Measurements from ENCODE around the gene IMP4. TPM values are rescaled to one million over a fixed set of nuclear protein-coding genes. Genes with fewer than 3 reads are reported as not detected.

IMP4 gene
- total and polyA plus RNA-seq, 2 donors (not counting 3 experiments of a cell fraction or from before 2014, with no cell fraction given) = 74.0 to 149 TPM

- Histone ChIP-seq H3K36me3 (ENCODE audit: control insufficient read depth in 2 of 2, extremely low read depth in 1 of 2, insufficient read depth in 2 of 2, low read length in 2 of 2) (peaks cover 0 to 4% of the 10 kb centered on the region in 2 experiments), H2AFZ (ENCODE audit: low read depth, low read length) (peak overlapping the region; percentile 87), H4K20me1 (replicated peaks; ENCODE audit: control insufficient read depth, extremely low read depth, insufficient read depth, low read length) (no peaks in the 10 kb centered on the region), H3K9me3 (replicated peaks; ENCODE audit: control insufficient read depth, insufficient read depth, low read length) (no peaks in the 10 kb centered on the region), H3K79me2 (ENCODE audit: control insufficient read depth, insufficient read depth, low read length) (no peaks in the 10 kb centered on the region), H3K9me1 (replicated peaks; ENCODE audit: control insufficient read depth, extremely low read depth, insufficient read depth, low read length) (no peaks in the 10 kb centered on the region), H3K27me3 (ENCODE audit: control insufficient read depth in 2 of 2, insufficient read depth in 2 of 2, low read length in 2 of 2) (peaks cover 3 to 4% of the 10 kb centered on the region in 2 experiments), H3K4me2 (ENCODE audit: insufficient read depth, low read length) (peak overlapping the region; percentile 68), H3K27ac (ENCODE audit: insufficient read depth, low read depth, low read length) (no peak overlapping the region), H3K4me1 (ENCODE audit: control insufficient read depth, extremely low read depth, insufficient read depth, low read length) (peaks cover 8% of the 10 kb centered on the region), H3K9ac (replicated peaks; ENCODE audit: extremely low read depth, insufficient read depth, low read length) (no peak overlapping the region), H3K4me3 (replicated peaks in 1 of 3; ENCODE audit: insufficient read depth in 1 of 3, low read depth in 1 of 3, low read length in 3 of 3) (peak overlapping the region; percentile 4 to 35 (median 29))
- CTCF ChIA-PET = interaction anchor here (0.8 to 1.4 kb wide), 4 partner anchors 18 to 460 kb away, joined by 3 to 4 read pairs (median 4); partner anchors contain the start of genes PTPN18 and SMPD4
- BruUV-seq (replicated peaks) = no TSS peak
- intact Hi-C loops (cut with micrococcal nuclease) = loop anchor here (1.0 to 10.0 kb wide), 3 partner anchors 92 to 1602 kb away; partner anchors contain the start of gene SMPD4
- DNase-seq (ENCODE audit: low read depth, low spot score) (peak; percentile 91), FAIRE-seq (peak; percentile 89)
- POLR2A ChIA-PET = interaction anchor here (0.7 kb wide), 3 partner anchors 8 to 10 kb away, joined by 5 to 8 read pairs (median 8); no protein-coding TSS in a partner anchor
- TF ChIP-seq GATA2 (IDR thresholded peaks at IDR 0.05; ENCODE audit: insufficient read depth, insufficient read length, low read depth, low read length) (no peak), MAX (IDR thresholded peaks at IDR 0.05; ENCODE audit: insufficient read depth, insufficient read length) (peak; percentile 75), FOS (IDR thresholded peaks at IDR 0.05; ENCODE audit: borderline replicate concordance, insufficient read depth, low read length) (no peak), CTCF (IDR thresholded peaks at IDR 0.05; ENCODE audit: extremely low read depth in 1 of 2, insufficient read depth in 1 of 2, low read depth in 1 of 2, low read length in 2 of 2) (no peak), POLR2AphosphoS5 (IDR thresholded peaks at IDR 0.05; ENCODE audit: insufficient read depth, low read depth, low read length) (peak; percentile 60), POLR2A (IDR thresholded peaks at IDR 0.05; ENCODE audit: low read depth, low read length) (peak; percentile 87), MYC (IDR thresholded peaks at IDR 0.05; ENCODE audit: low read depth, low read length) (no peak), EZH2 (IDR thresholded peaks at IDR 0.05; ENCODE audit: borderline replicate concordance, low read depth, low read length, severe bottlenecking) (no peak), JUN (IDR thresholded peaks at IDR 0.05; ENCODE audit: borderline replicate concordance, insufficient read depth, insufficient read length, low read depth) (no peak)
- dilution Hi-C loops (cut with MboI; ENCODE audit: extremely low pct_ligation_motif_present, low sequenced_read_pairs) = no loop called here
These were observed 5.6 kb upstream of the IMP4 start for GRCh38 chr2:130336877-130337734.

Data from endothelial cell of umbilical vein (primary cell).